Stimulated activated memory B cell treated with anti-CD40 and anti-IgM and Interleukin-4, amounts not matched to agents 10 μg/mL and 1 μg/mL and 100 μg/mL, for 72 hours (primary cell): ENCODE measurements around the gene UGT2B11.
"Not testable (repeated sequence)": the region's sequence is repeated elsewhere in the genome, so short reads cannot be mapped to it uniquely, and the experiment has no call there.

Source experiments
- ATAC-seq: fragments of 150-1000 bp; cut with Tn5 transposase; 2 replicates; pipeline ENCODE4 v1.10.0; 2021
- H3K27ac Mint-ChIP-seq: one replicate; pipeline ENCODE4 v1.8.0; 2022; ENCODE audit warnings: mild to moderate bottlenecking, mixed read lengths
- H3K27me3 Mint-ChIP-seq: one replicate; pipeline ENCODE4 v1.8.0; 2022; ENCODE audit warnings: mixed read lengths
- H3K36me3 Mint-ChIP-seq: one replicate; pipeline ENCODE4 v1.8.0; 2022; ENCODE audit warnings: mixed read lengths
- H3K4me1 Mint-ChIP-seq: one replicate; pipeline ENCODE4 v1.8.0; 2022; ENCODE audit warnings: mixed read lengths
- H3K4me3 Mint-ChIP-seq: one replicate; pipeline ENCODE4 v1.8.0; 2022; ENCODE audit warnings: mild to moderate bottlenecking, moderate library complexity, mixed read lengths
- H3K9me3 Mint-ChIP-seq: one replicate; pipeline ENCODE4 v1.8.0; 2022; ENCODE audit warnings: mixed read lengths

UGT2B11 gene

GRCh38 chr4:69191905-69192304 lies 22.6 kb downstream of the UGT2B11 start:
- not testable (repeated sequence) for ATAC-seq, H3K9me3 Mint-ChIP-seq, H3K36me3 Mint-ChIP-seq

GRCh38 chr4:69190621-69191020 lies 23.9 kb downstream of the UGT2B11 start:
- not testable (repeated sequence) for H3K9me3 Mint-ChIP-seq, ATAC-seq, H3K4me1 Mint-ChIP-seq, H3K4me3 Mint-ChIP-seq, H3K27ac Mint-ChIP-seq, H3K27me3 Mint-ChIP-seq, H3K36me3 Mint-ChIP-seq

More at GRCh38 chr4:69191905-69192304, 22.6 kb downstream of the UGT2B11 start:
- not testable (repeated sequence) for H3K4me1 Mint-ChIP-seq, H3K27ac Mint-ChIP-seq, H3K27me3 Mint-ChIP-seq, H3K4me3 Mint-ChIP-seq

DNA sequence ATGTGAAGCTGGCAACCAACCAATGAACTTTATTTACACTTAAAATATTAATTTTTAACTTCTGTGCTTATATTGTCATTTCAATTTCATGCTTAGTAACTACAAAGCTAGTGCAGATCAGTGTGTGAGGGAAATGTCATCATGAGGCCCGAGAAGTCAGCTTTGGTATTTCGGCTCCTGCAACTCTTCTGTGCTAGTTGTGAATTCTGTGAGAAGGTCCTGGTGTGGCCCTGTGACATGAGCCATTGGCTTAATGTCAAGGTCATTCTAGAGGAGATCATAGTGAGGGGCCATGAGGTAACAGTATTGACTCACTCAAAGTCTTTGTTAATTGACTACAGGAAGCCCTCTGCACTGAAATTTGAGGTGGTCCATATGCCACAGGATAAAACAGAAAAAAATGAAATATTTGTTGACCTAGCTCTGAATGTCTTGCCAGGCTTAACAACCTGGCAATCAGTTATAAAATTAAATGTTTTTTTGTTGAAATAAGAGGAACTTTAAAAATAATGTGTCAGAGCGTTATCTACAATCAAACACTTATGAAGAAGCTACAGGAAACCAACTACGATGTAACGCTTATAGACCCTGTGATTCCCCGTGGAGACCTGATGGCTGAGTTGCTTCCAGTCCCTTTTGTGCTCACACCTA lies 32.9 kb downstream of the UGT2B11 start:
- not testable (repeated sequence) for H3K36me3 Mint-ChIP-seq, ATAC-seq, H3K4me3 Mint-ChIP-seq, H3K9me3 Mint-ChIP-seq, H3K27me3 Mint-ChIP-seq, H3K27ac Mint-ChIP-seq
- H3K4me1 Mint-ChIP-seq: peaks cover 14% of the 10 kb centered on the region

DNA sequence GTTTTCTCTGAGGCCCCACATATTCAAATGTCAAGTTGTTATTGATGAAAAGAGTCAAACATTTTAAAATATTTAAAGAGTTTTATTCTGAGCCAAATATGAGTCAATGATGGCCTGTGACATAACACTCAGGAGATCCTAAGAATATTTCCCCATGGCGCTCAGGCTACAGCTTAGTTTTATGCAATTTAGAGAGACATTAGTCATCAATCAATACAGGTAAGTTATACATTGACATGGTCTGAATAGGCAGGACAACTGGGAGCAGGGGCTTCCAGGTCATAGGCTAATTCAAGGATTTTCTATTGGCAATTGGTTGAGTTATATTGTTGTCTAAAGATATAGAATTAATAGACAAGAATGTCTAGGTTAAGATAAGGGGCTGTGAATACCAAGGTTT lies 34.7 kb downstream of the UGT2B11 start:
- H3K27ac Mint-ChIP-seq, H3K27me3 Mint-ChIP-seq, H3K4me3 Mint-ChIP-seq, ATAC-seq, H3K9me3 Mint-ChIP-seq, H3K36me3 Mint-ChIP-seq: not testable (repeated sequence)
- peaks cover 14% of the 10 kb centered on the region for H3K4me1 Mint-ChIP-seq

DNA sequence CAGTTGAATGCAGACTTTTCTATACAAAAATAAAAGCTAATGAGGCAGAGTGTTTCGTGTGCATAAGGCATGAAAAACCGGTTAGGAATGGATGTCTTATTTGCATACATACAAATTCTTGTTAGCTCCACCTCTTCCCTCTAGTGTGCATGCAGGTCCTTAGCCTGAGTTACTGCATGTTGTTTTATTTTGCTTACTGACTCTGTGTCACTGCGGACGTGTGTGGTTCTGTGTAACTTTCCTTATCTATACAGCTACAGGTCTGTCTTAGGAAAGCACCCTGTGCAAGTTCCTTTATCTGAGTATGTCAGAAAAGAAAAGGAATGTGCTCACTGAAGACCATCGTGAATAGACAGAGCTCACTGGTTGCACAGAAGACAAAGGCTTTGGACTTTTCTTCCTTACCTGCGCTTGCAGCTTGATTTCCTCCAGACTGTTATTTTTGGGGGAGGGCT lies 35.8 kb downstream of the UGT2B11 start:
- H3K4me3 Mint-ChIP-seq, ATAC-seq, H3K27ac Mint-ChIP-seq, H3K36me3 Mint-ChIP-seq, H3K27me3 Mint-ChIP-seq, H3K9me3 Mint-ChIP-seq: not testable (repeated sequence)
- peaks cover 14% of the 10 kb centered on the region for H3K4me1 Mint-ChIP-seq

GRCh38 chr4:69170233-69171134 lies 44.1 kb downstream of the UGT2B11 start:
- not testable (repeated sequence) for H3K27me3 Mint-ChIP-seq, H3K27ac Mint-ChIP-seq, H3K4me3 Mint-ChIP-seq, H3K9me3 Mint-ChIP-seq, ATAC-seq, H3K36me3 Mint-ChIP-seq, H3K4me1 Mint-ChIP-seq

GRCh38 chr4:69169171-69169570 lies 45.4 kb downstream of the UGT2B11 start:
- H3K27me3 Mint-ChIP-seq, H3K4me3 Mint-ChIP-seq, H3K4me1 Mint-ChIP-seq, H3K27ac Mint-ChIP-seq, ATAC-seq, H3K9me3 Mint-ChIP-seq, H3K36me3 Mint-ChIP-seq: not testable (repeated sequence)

DNA sequence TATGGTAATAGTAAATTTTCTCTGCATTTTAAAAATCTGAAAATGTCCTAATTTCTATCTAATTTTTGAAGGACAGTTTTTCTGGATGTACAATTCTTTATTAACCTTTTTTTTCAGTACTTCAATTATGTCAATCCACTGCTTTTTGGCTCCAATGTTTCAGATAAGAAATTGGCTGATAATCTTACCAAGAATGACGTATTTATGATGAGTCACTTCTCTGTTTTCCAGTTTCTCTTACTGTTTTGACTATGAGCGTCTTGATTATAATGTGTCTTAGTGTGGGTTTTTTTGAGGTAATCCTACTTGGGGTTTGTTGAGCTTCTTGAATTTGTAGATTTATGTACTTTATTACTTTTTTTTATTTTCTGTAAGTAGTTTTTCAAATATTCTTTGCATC lies 47.2 kb downstream of the UGT2B11 start:
- no peak for ATAC-seq
- Mint-ChIP-seq H3K4me1 (no peaks in the 10 kb centered on the region), H3K9me3 (peaks cover 7% of the 10 kb centered on the region), H3K27ac (no peak overlapping the region), H3K36me3 (no peaks in the 10 kb centered on the region), H3K27me3 (no peaks in the 10 kb centered on the region), H3K4me3 (no peak overlapping the region)

- H3K4me1 Mint-ChIP-seq, H3K36me3 Mint-ChIP-seq, H3K4me3 Mint-ChIP-seq, H3K27ac Mint-ChIP-seq, H3K27me3 Mint-ChIP-seq, H3K9me3 Mint-ChIP-seq, ATAC-seq: not testable (repeated sequence)
These were observed 48.2 kb downstream of the UGT2B11 start for GRCh38 chr4:69166376-69166775.

- H3K36me3 Mint-ChIP-seq, H3K27ac Mint-ChIP-seq, ATAC-seq, H3K4me3 Mint-ChIP-seq, H3K27me3 Mint-ChIP-seq, H3K4me1 Mint-ChIP-seq, H3K9me3 Mint-ChIP-seq: not testable (repeated sequence)
These were observed 48.8 kb downstream of the UGT2B11 start for GRCh38 chr4:69165707-69166106.

GRCh38 chr4:69156913-69157312 lies 57.6 kb downstream of the UGT2B11 start:
- no peak overlapping the region for H3K4me3 Mint-ChIP-seq
- H3K4me1 Mint-ChIP-seq: no peaks in the 10 kb centered on the region
- H3K27me3 Mint-ChIP-seq: no peaks in the 10 kb centered on the region

DNA sequence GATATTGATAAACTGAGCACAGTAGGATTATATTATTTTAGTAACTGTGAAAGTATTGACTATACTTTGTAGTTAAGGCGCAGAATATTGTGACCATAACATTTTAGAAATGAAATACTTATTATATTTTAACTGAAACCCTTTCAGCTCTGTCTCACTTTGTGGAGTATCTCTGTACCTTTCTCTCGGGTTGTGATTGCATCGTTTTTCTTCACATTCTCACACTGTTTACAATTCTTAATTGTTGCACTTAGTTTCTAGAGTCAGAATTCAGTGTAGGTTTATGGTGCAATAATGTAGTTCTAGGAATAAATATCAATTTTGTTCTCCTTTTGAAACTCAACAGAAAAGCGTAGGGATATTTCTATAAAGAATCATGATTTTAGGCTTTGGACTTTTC lies 60.5 kb downstream of the UGT2B11 start:
- no peak for ATAC-seq
- Mint-ChIP-seq H3K36me3 (no peaks in the 10 kb centered on the region), H3K9me3 (no peaks in the 10 kb centered on the region), H3K27ac (no peak overlapping the region), H3K4me1 (no peaks in the 10 kb centered on the region), H3K4me3 (no peak overlapping the region), H3K27me3 (no peaks in the 10 kb centered on the region)

More at GRCh38 chr4:69156913-69157312, 57.6 kb downstream of the UGT2B11 start:
- Mint-ChIP-seq H3K9me3 (no peaks in the 10 kb centered on the region), H3K36me3 (no peaks in the 10 kb centered on the region), H3K27ac (no peak overlapping the region)
- no peak for ATAC-seq
